ENCODE data around the gene BRAF.
A peak's percentile ranks its signal among the peaks of the same experiment; 100 is the strongest.

The BRAF gene

GRCh38 chr7:140673063-140673773 lies 251.5 kb downstream of the BRAF start:
- Histone ChIP-seq H3K27ac (ENCODE audit: low read length) (peak overlapping the region; percentile 74; the same call in 1 of the 2 replicates), H3K9ac (ENCODE audit: low read length) (peak overlapping the region; percentile 75), H3K27me3 (replicated peaks; ENCODE audit: insufficient read depth, low read length) (no peaks in the 10 kb centered on the region), H3F3A (ENCODE audit: insufficient read depth, low read length) (peaks cover 28% of the 10 kb centered on the region), H3K4me1 (ENCODE audit: low read length) (peaks cover 38% of the 10 kb centered on the region), H3K4me2 (ENCODE audit: low read depth, low read length) (peak overlapping the region; percentile 95), H2AFZ (ENCODE audit: low read length) (peak overlapping the region; percentile 60), H4K20me1 (ENCODE audit: insufficient read depth, low read length) (no peaks in the 10 kb centered on the region), H3K4me3 (ENCODE audit: low read length) (peak overlapping the region; percentile 68), H3K79me2 (ENCODE audit: low read length) (no peaks in the 10 kb centered on the region), H3K9me2 (replicated peaks; ENCODE audit: insufficient read depth, low read length) (no peaks in the 10 kb centered on the region), H3K9me3 (replicated peaks; ENCODE audit: insufficient read depth, low read length) (no peaks in the 10 kb centered on the region), H3K36me3 (replicated peaks; ENCODE audit: insufficient read depth, low read length) (no peaks in the 10 kb centered on the region)
- TF ChIP-seq EZH2phosphoT487 (IDR thresholded peaks at IDR 0.05; ENCODE audit: low read length) (no peak), EZH2 (optimal IDR thresholded peaks at IDR 0.05; ENCODE audit: low read depth, low read length) (no peak), CTCF (IDR thresholded peaks at IDR 0.05; ENCODE audit: low read length) (no peak)
- peak; percentile 75 for DNase-seq

- peak within 1 kb of the TSS; percentile 68 for H3K4me3 ChIP-seq (ENCODE audit: low read length)
- H3K27ac ChIP-seq (ENCODE audit: low read length) = peak within 1 kb of the TSS; percentile 74
- peak within 1 kb of the TSS; percentile 75 for H3K9ac ChIP-seq (ENCODE audit: low read length)
- no peaks in the 10 kb centered on the region for H3K9me2 ChIP-seq (replicated peaks; ENCODE audit: insufficient read depth, low read length)
- peak within 1 kb of the TSS; percentile 95 for H3K4me2 ChIP-seq (ENCODE audit: low read depth, low read length)
- H3K4me1 ChIP-seq (ENCODE audit: low read length) = peaks cover 38% of the 10 kb centered on the region
- no peaks in the 10 kb centered on the region for H4K20me1 ChIP-seq (ENCODE audit: insufficient read depth, low read length)
- H3K36me3 ChIP-seq (replicated peaks; ENCODE audit: insufficient read depth, low read length) = no peaks in the 10 kb centered on the region
- TF ChIP-seq CTCF (IDR thresholded peaks at IDR 0.05; ENCODE audit: low read length) = no peak
- no peak for TF ChIP-seq EZH2 (optimal IDR thresholded peaks at IDR 0.05; ENCODE audit: low read depth, low read length)
- TF ChIP-seq EZH2phosphoT487 (IDR thresholded peaks at IDR 0.05; ENCODE audit: low read length) = no peak
- no peaks in the 10 kb centered on the region for H3K9me3 ChIP-seq (replicated peaks; ENCODE audit: insufficient read depth, low read length)
- peaks cover 28% of the 10 kb centered on the region for H3F3A ChIP-seq (ENCODE audit: insufficient read depth, low read length)
- H2AFZ ChIP-seq (ENCODE audit: low read length) = peak within 1 kb of the TSS; percentile 60
- H3K79me2 ChIP-seq (ENCODE audit: low read length) = no peaks in the 10 kb centered on the region
- no peaks in the 10 kb centered on the region for H3K27me3 ChIP-seq (replicated peaks; ENCODE audit: insufficient read depth, low read length)
- peak; percentile 69 for DNase-seq
Observed at GRCh38 chr7:140672382-140673062, 252.2 kb downstream of the BRAF start, which contains the start of gene ADCK2. ADCK2 (plus strand) TSS chr7:140672945; CDS start chr7:140673331, 386 bp downstream.

GRCh38 chr7:140671966-140672365 lies 252.8 kb downstream of the BRAF start:
- Histone ChIP-seq H3K27ac (ENCODE audit: low read length) (no peak overlapping the region), H3K36me3 (replicated peaks; ENCODE audit: insufficient read depth, low read length) (no peaks in the 10 kb centered on the region), H3F3A (ENCODE audit: insufficient read depth, low read length) (peaks cover 28% of the 10 kb centered on the region), H3K4me1 (ENCODE audit: low read length) (peaks cover 38% of the 10 kb centered on the region), H3K79me2 (ENCODE audit: low read length) (no peaks in the 10 kb centered on the region), H3K4me2 (ENCODE audit: low read depth, low read length) (peak overlapping the region; percentile 51; the same call in 1 of the 2 replicates), H3K4me3 (ENCODE audit: low read length) (peak overlapping the region; percentile 38; the same call in 1 of the 2 replicates), H3K9me3 (replicated peaks; ENCODE audit: insufficient read depth, low read length) (no peaks in the 10 kb centered on the region), H3K9ac (ENCODE audit: low read length) (no peak overlapping the region), H4K20me1 (ENCODE audit: insufficient read depth, low read length) (no peaks in the 10 kb centered on the region), H3K27me3 (replicated peaks; ENCODE audit: insufficient read depth, low read length) (no peaks in the 10 kb centered on the region), H2AFZ (ENCODE audit: low read length) (peak overlapping the region; percentile 54), H3K9me2 (replicated peaks; ENCODE audit: insufficient read depth, low read length) (no peaks in the 10 kb centered on the region)
- no peak for DNase-seq
- TF ChIP-seq EZH2 (optimal IDR thresholded peaks at IDR 0.05; ENCODE audit: low read depth, low read length) (no peak), EZH2phosphoT487 (IDR thresholded peaks at IDR 0.05; ENCODE audit: low read length) (no peak), CTCF (IDR thresholded peaks at IDR 0.05; ENCODE audit: low read length) (no peak)

Measured in MM.1S (cell line).